Lower lobe of right lung (tissue), 2 donors: ENCODE data around the gene ZNF613. TPM values are rescaled to one million over a fixed set of nuclear protein-coding genes. Genes with fewer than 3 reads are reported as not detected.

Experiments used
- ATAC-seq, 2 donors: fragments of 200-7000 bp; cut with Tn5 transposase; one replicate each; pipeline ENCODE4 v1.9.1; 2020 to 2022; ENCODE audit warnings: mild to moderate bottlenecking in 2 of 2, moderate library complexity in 2 of 2
- DNase-seq: peaks from one replicate; pipeline ENCODE4 v3.0.0-alpha.2; 2020
- H3K27ac ChIP-seq: fragments of 200-600 bp; one replicate; pipeline ENCODE4 v1.8.0; 2022
- H3K27me3 ChIP-seq: fragments of 200-600 bp; one replicate; pipeline ENCODE4 v1.8.0; 2022; ENCODE audit warnings: low read depth
- H3K36me3 ChIP-seq: fragments of 200-600 bp; one replicate; pipeline ENCODE4 v1.8.0; 2022; ENCODE audit warnings: mild to moderate bottlenecking
- H3K4me1 ChIP-seq: fragments of 200-600 bp; one replicate; pipeline ENCODE4 v1.8.0; 2022
- H3K4me3 ChIP-seq: fragments of 200-600 bp; one replicate; pipeline ENCODE4 v1.8.0; 2022; ENCODE audit warnings: mild to moderate bottlenecking
- H3K9me3 ChIP-seq: fragments of 200-600 bp; one replicate; pipeline ENCODE4 v1.8.0; 2022
- intact Hi-C: fragments of 100-400 bp; cut with DNase I; formaldehyde crosslinking; loops from one replicate; pipeline ENCODE4 v1.11.0; 2022
- total RNA-seq: library from RNA; stranded (reverse); fragmentation: NEBNext Ultra II Directional; extraction: Animal tissue kit (Norgen Biotek cat#: 25700); gene quantifications from one replicate; pipeline ENCODE4 v1.2.1, GENCODE V29; 2021
- TF ChIP-seq, protein P1 (sequence below): fragments of 200-600 bp; IDR thresholded peaks from one replicate; pipeline ENCODE4 v1.8.0; 2022; ENCODE audit warnings: antibody characterized with exemption, mild to moderate bottlenecking
- donor health status: DM: no; HTN: yes; CAD: no; lungs with severe emphysema.

The ZNF613 gene
- total RNA-seq, 1 donor from 2014 or later = 7.9 TPM

GRCh38 chr19:51986309-51987291, 59.3 kb downstream of the ZNF613 start, which contains the start of gene ZNF350:
Gene ZNF350, minus strand, starts transcription at chr19:51986840. Its CDS starts 12,480 bp downstream, at chr19:51974360.
- peak within 1 kb of the TSS; percentile 70 for H3K27ac ChIP-seq
- ATAC-seq = peak; percentile 100
- peak; percentile 94 for DNase-seq
- H3K27me3 ChIP-seq = no peaks in the 10 kb centered on the region
- no peaks in the 10 kb centered on the region for H3K36me3 ChIP-seq
- intact Hi-C loops = no loop called here
- TF ChIP-seq, protein P1, sequence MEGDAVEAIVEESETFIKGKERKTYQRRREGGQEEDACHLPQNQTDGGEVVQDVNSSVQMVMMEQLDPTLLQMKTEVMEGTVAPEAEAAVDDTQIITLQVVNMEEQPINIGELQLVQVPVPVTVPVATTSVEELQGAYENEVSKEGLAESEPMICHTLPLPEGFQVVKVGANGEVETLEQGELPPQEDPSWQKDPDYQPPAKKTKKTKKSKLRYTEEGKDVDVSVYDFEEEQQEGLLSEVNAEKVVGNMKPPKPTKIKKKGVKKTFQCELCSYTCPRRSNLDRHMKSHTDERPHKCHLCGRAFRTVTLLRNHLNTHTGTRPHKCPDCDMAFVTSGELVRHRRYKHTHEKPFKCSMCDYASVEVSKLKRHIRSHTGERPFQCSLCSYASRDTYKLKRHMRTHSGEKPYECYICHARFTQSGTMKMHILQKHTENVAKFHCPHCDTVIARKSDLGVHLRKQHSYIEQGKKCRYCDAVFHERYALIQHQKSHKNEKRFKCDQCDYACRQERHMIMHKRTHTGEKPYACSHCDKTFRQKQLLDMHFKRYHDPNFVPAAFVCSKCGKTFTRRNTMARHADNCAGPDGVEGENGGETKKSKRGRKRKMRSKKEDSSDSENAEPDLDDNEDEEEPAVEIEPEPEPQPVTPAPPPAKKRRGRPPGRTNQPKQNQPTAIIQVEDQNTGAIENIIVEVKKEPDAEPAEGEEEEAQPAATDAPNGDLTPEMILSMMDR = no peak
- H3K4me1 ChIP-seq = peaks cover 12% of the 10 kb centered on the region
- peak within 1 kb of the TSS; percentile 76 for H3K4me3 ChIP-seq
- H3K9me3 ChIP-seq = peaks cover 78% of the 10 kb centered on the region

GRCh38 chr19:51993422-51993821, 66.2 kb downstream of the ZNF613 start:
- no peak overlapping the region for H3K4me3 ChIP-seq
- TF ChIP-seq, protein P1 = no peak
- H3K27me3 ChIP-seq = no peaks in the 10 kb centered on the region
- ATAC-seq (no peak), DNase-seq (no peak)
- H3K36me3 ChIP-seq = peaks cover 34% of the 10 kb centered on the region
- H3K4me1 ChIP-seq = no peaks in the 10 kb centered on the region
- H3K27ac ChIP-seq = no peak overlapping the region
- H3K9me3 ChIP-seq = peaks cover 100% of the 10 kb centered on the region
- intact Hi-C loops = no loop called here

DNA sequence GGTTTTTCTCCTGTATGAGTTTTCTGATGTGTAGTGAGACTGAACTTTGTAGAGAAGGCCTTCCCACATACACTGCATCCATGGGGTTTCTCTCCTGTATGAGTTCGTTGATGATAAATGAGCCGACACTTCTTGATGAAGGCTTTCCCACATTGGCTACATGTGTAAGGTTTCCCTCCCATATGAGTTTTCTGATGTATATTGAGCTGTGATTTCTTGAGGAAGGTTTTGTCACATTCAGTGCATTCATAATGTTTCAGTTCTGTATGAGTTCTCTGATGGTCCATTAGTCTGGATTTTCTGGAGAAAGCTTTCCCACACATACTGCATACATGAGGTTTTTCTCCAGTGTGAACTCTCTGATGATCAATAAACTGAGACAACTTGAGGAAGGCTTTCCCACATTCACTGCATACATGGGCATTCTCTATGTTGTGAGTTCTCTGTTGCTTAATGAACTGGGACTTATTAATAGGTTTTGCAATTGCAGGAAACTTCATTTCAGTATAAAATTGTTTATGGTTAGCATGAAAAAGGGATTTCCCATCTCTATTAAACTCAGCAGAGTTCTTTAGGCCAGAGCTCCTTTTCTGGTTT, 66.9 kb downstream of the ZNF613 start:
- DNase-seq = no peak
- Histone ChIP-seq H3K27me3 (no peaks in the 10 kb centered on the region), H3K27ac (no peak overlapping the region), H3K9me3 (peaks cover 99% of the 10 kb centered on the region), H3K4me3 (no peak overlapping the region), H3K36me3 (peaks cover 41% of the 10 kb centered on the region), H3K4me1 (no peaks in the 10 kb centered on the region)
- TF ChIP-seq, protein P1 = no peak
- intact Hi-C loops = no loop called here
- no peak for ATAC-seq

Other genes with a start within 250 kb of the ZNF613 start
- gene SPACA6, start 234.1 kb upstream of the ZNF613 start, total RNA-seq = 19.8 TPM
- not detected for gene HAS1, start 203.5 kb upstream of the ZNF613 start, total RNA-seq
- gene FPR1, start 175.6 kb upstream of the ZNF613 start, total RNA-seq = 105 TPM
- gene FPR2, start 166.3 kb upstream of the ZNF613 start, total RNA-seq = 29.4 TPM
- gene FPR3, start 132.3 kb upstream of the ZNF613 start, total RNA-seq = 62.3 TPM
- 10.7 TPM for gene ZNF577, start 39.5 kb upstream of the ZNF613 start, total RNA-seq
- 14.3 TPM for gene ZNF649, start 22.5 kb upstream of the ZNF613 start, total RNA-seq
- gene ZNF350, start 59.4 kb downstream of the ZNF613 start, total RNA-seq = 13.7 TPM
- 9.6 TPM for gene ZNF615, start 80.7 kb downstream of the ZNF613 start, total RNA-seq
- 7.1 TPM for gene ZNF614, start 100.9 kb downstream of the ZNF613 start, total RNA-seq
- 11.3 TPM for gene ZNF432, start 121.4 kb downstream of the ZNF613 start, total RNA-seq
- 25.3 TPM for gene ZNF841, start 168.3 kb downstream of the ZNF613 start, total RNA-seq
- 13.4 TPM for gene ZNF616, start 212.5 kb downstream of the ZNF613 start, total RNA-seq
- gene ZNF836, start 244.1 kb downstream of the ZNF613 start, total RNA-seq = 15.9 TPM